H1 (cell line): ENCODE results near the gene FAR2. TPM values are rescaled to one million over a fixed set of nuclear protein-coding genes. Genes with fewer than 3 reads are reported as not detected.

ENCODE experiments used
- CTCF ChIA-PET: fragments of 300-600 bp; sonication (Branson Sonifier 250); formaldehyde crosslinking; loops from one replicate; lab custom pipeline; 2021; ENCODE audit not compliant: partially characterized antibody; lab: Charles Lee
- POLR2A ChIA-PET: fragments of 300-600 bp; sonication (Branson Sonifier 250); formaldehyde crosslinking; loops from one replicate; lab custom pipeline; 2021; ENCODE audit warnings: inconsistent platforms; ENCODE audit not compliant: partially characterized antibody; lab: Charles Lee
- DNase-seq, 2 experiments: peaks; one replicate each; pipeline versions ENCODE4 v3.0.0 to v3.0.0-alpha.2; 2010 to 2022; ENCODE audit warnings: low spot score in 2 of 2, low read depth in 1 of 2, mixed read lengths in 1 of 2
- FAIRE-seq: peaks from 2 replicates; lab custom pipeline; 2011; peaks lifted over from hg19 to GRCh38; lab: Jason Lieb, UNC
- H2AFZ ChIP-seq: 2 replicates; pipeline ENCODE4 v1.8.1; 2012; ENCODE audit warnings: low read length, inconsistent platforms
- H2AK5ac ChIP-seq: 2 replicates; pipeline ENCODE4 v1.6.1; 2013; ENCODE audit warnings: low read depth, low read length
- H2BK120ac ChIP-seq: replicated peaks from 2 replicates; pipeline ENCODE3; 2013; ENCODE audit warnings: low read depth, low read length, inconsistent platforms
- H2BK12ac ChIP-seq: 2 replicates; pipeline ENCODE4 v1.6.1; 2013; ENCODE audit warnings: low read depth, low read length
- H2BK15ac ChIP-seq: 2 replicates; pipeline ENCODE4 v1.6.1; 2013; ENCODE audit warnings: low read length
- H2BK20ac ChIP-seq: 2 replicates; pipeline ENCODE4 v1.6.1; 2013; ENCODE audit warnings: low read length
- H2BK5ac ChIP-seq: 2 replicates; pipeline ENCODE4 v1.6.1; 2013; ENCODE audit warnings: low read depth, low read length
- H3K14ac ChIP-seq: 2 replicates; pipeline ENCODE4 v1.6.1; 2013; ENCODE audit warnings: inconsistent platforms; ENCODE audit not compliant: insufficient read length
- H3K18ac ChIP-seq: 2 replicates; pipeline ENCODE4 v1.6.1; 2013; ENCODE audit warnings: low read length; ENCODE audit errors: extremely low read depth
- H3K23ac ChIP-seq: 2 replicates; pipeline ENCODE4 v1.6.1; 2013; ENCODE audit warnings: inconsistent platforms; ENCODE audit not compliant: insufficient read length
- H3K23me2 ChIP-seq: 2 replicates; pipeline ENCODE4 v1.6.1; 2013; ENCODE audit warnings: low read depth, low read length
- H3K27ac ChIP-seq: 2 replicates; pipeline ENCODE4 v1.6.1; 2011; ENCODE audit warnings: low read depth, low read length, inconsistent platforms
- H3K27me3 ChIP-seq, 4 experiments: replicated peaks in 1 of 4; 1 replicate in 1 of 4; 2 replicates in 3 of 4; pipeline versions ENCODE4 v1.6.1 to v1.8.1; 2011 to 2013; ENCODE audit warnings: low read length in 3 of 4, mild to moderate bottlenecking in 3 of 4, inconsistent platforms in 2 of 4, mixed read lengths in 2 of 4, moderate library complexity in 1 of 4; ENCODE audit not compliant: control insufficient read depth in 3 of 4, insufficient read depth in 3 of 4; ENCODE audit errors: extremely low read depth in 1 of 4
- H3K36me3 ChIP-seq, 4 experiments: 2 replicates each; pipeline versions ENCODE4 v1.6.1 to v1.8.1; 2011 to 2013; ENCODE audit warnings: mild to moderate bottlenecking in 4 of 4, low read length in 3 of 4, moderate library complexity in 2 of 4, control low read depth in 1 of 4, inconsistent platforms in 1 of 4; ENCODE audit not compliant: insufficient read depth in 4 of 4, control insufficient read depth in 2 of 4
- H3K4ac ChIP-seq: replicated peaks from 2 replicates; pipeline ENCODE3; 2013; ENCODE audit warnings: low read length, low read depth, mixed read lengths, inconsistent platforms; ENCODE audit not compliant: insufficient read length
- H3K4me1 ChIP-seq, 4 experiments: replicated peaks in 1 of 4; 1 replicate in 1 of 4; 2 replicates in 3 of 4; pipeline versions ENCODE4 v1.6.1 to v1.8.1; 2011 to 2013; ENCODE audit warnings: low read length in 3 of 4, inconsistent platforms in 2 of 4, mixed read lengths in 1 of 4; ENCODE audit not compliant: insufficient read depth in 4 of 4, control insufficient read depth in 3 of 4
- H3K4me2 ChIP-seq, 2 experiments: 2 replicates each; pipeline versions ENCODE4 v1.6.1 to v1.8.1; 2011 to 2013; ENCODE audit warnings: low read depth in 2 of 2, low read length in 2 of 2, control low read depth in 1 of 2, inconsistent platforms in 1 of 2, mild to moderate bottlenecking in 1 of 2; ENCODE audit not compliant: insufficient read depth in 1 of 2
- H3K4me3 ChIP-seq, 4 experiments: fragments of 200-600, 300-600 bp in 1 of 4; sonication (generic), shearing (Covaris generic), sonication (Bioruptor Twin) in 1 of 4; 2 replicates each; pipeline versions ENCODE4 v1.5.1 to v1.8.1; 2011 to 2016; ENCODE audit warnings: low read length in 4 of 4, low read depth in 3 of 4, control low read depth in 2 of 4, inconsistent platforms in 2 of 4, mild to moderate bottlenecking in 2 of 4, mixed read lengths in 1 of 4, moderate library complexity in 1 of 4; ENCODE audit not compliant: insufficient read depth in 2 of 4; ENCODE audit errors: extremely low read depth in 1 of 4
- H3K56ac ChIP-seq: replicated peaks from 2 replicates; pipeline ENCODE3; 2013; ENCODE audit warnings: low read depth, mild to moderate bottlenecking, mixed read lengths, low read length, inconsistent platforms; ENCODE audit not compliant: insufficient read length
- H3K79me1 ChIP-seq: 2 replicates; pipeline ENCODE4 v1.6.1; 2013; ENCODE audit warnings: low read depth, low read length, control low read depth
- H3K79me2 ChIP-seq, 2 experiments: 2 replicates each; pipeline versions ENCODE4 v1.6.1 to v1.8.1; 2012 to 2013; ENCODE audit warnings: low read length in 2 of 2, mild to moderate bottlenecking in 2 of 2, inconsistent platforms in 1 of 2; ENCODE audit not compliant: insufficient read depth in 2 of 2, control insufficient read depth in 1 of 2
- H3K9ac ChIP-seq, 4 experiments: replicated peaks in 1 of 4; 1 replicate in 1 of 4; 2 replicates in 3 of 4; pipeline versions ENCODE4 v1.6.1 to v1.8.1; 2011 to 2013; ENCODE audit warnings: low read depth in 3 of 4, low read length in 3 of 4, control low read depth in 2 of 4, mild to moderate bottlenecking in 2 of 4, moderate library complexity in 2 of 4, inconsistent platforms in 1 of 4; ENCODE audit errors: extremely low read depth in 1 of 4
- H3K9me3 ChIP-seq, 2 experiments: 2 replicates each; pipeline versions ENCODE4 v1.6.1 to v1.8.1; 2012 to 2013; ENCODE audit warnings: mild to moderate bottlenecking in 2 of 2, moderate library complexity in 2 of 2, control low read depth in 1 of 2, inconsistent platforms in 1 of 2, low read depth in 1 of 2, low read length in 1 of 2, mixed read lengths in 1 of 2; ENCODE audit not compliant: insufficient read depth in 2 of 2
- H4K20me1 ChIP-seq, 2 experiments: replicated peaks in 1 of 2; 2 replicates each; pipeline versions ENCODE3 to v1.8.1; 2011 to 2013; ENCODE audit warnings: inconsistent platforms in 2 of 2, low read length in 2 of 2, mild to moderate bottlenecking in 1 of 2; ENCODE audit not compliant: insufficient read depth in 2 of 2, control insufficient read depth in 1 of 2
- H4K5ac ChIP-seq: 2 replicates; pipeline ENCODE4 v1.6.1; 2013; ENCODE audit warnings: low read length, low read depth, mixed read lengths, inconsistent platforms; ENCODE audit not compliant: insufficient read length
- H4K8ac ChIP-seq: 2 replicates; pipeline ENCODE4 v1.8.0; 2013; ENCODE audit warnings: mild to moderate bottlenecking, moderate library complexity, low read length, inconsistent platforms; ENCODE audit not compliant: insufficient read depth; ENCODE audit errors: extremely low read depth
- H4K91ac ChIP-seq: replicated peaks from 2 replicates; pipeline ENCODE3; 2013; ENCODE audit warnings: low read length, mixed read lengths, inconsistent platforms; ENCODE audit not compliant: insufficient read length
- ATF2 ChIP-seq: IDR thresholded peaks from 2 replicates; pipeline ENCODE4 v1.6.1; 2012; ENCODE audit warnings: low read length, inconsistent platforms
- BCL11A ChIP-seq, 2 experiments: IDR thresholded peaks; one replicate each; pipeline ENCODE4 v1.6.1; 2011; ENCODE audit warnings: low read depth in 2 of 2, low read length in 2 of 2, mild to moderate bottlenecking in 2 of 2
- CHD1 ChIP-seq: IDR thresholded peaks from 2 replicates; pipeline ENCODE4 v1.6.1; 2012; ENCODE audit warnings: low read depth, low read length, improper control_type of control experiment
- CTCF ChIP-seq, 3 experiments: IDR thresholded peaks; 1 replicate in 2 of 3; 2 replicates in 1 of 3; pipeline versions ENCODE4 v1.5.1 to v1.6.1; 2011; ENCODE audit warnings: low read length in 3 of 3, mild to moderate bottlenecking in 3 of 3, inconsistent platforms in 2 of 3, low read depth in 1 of 3, moderate library complexity in 1 of 3; ENCODE audit not compliant: insufficient read depth in 1 of 3; ENCODE audit errors: control extremely low read depth in 1 of 3
- EZH2 ChIP-seq: fragments of 200-600 bp; sonication (generic); IDR thresholded peaks from 2 replicates; pipeline ENCODE4 v1.7.1; 2012; ENCODE audit warnings: low read depth, mild to moderate bottlenecking, moderate library complexity, low read length, inconsistent platforms; ENCODE audit not compliant: severe bottlenecking
- GABPA ChIP-seq: IDR thresholded peaks from 2 replicates; pipeline ENCODE4 v1.6.1; 2011; ENCODE audit warnings: mild to moderate bottlenecking, low read length, moderate library complexity, borderline replicate concordance; ENCODE audit not compliant: insufficient read depth
- KDM1A ChIP-seq: fragments of 200-600, 300-600 bp; sonication (generic); IDR thresholded peaks from 2 replicates; pipeline ENCODE4 v1.7.1; 2016; ENCODE audit warnings: mild to moderate bottlenecking, low read length, borderline replicate concordance
- KDM4A ChIP-seq: IDR thresholded peaks from one replicate; pipeline ENCODE4 v1.7.1; 2012; ENCODE audit warnings: low read depth, mild to moderate bottlenecking, moderate library complexity, low read length, inconsistent platforms; ENCODE audit not compliant: severe bottlenecking
- TCF12 ChIP-seq: IDR thresholded peaks from 2 replicates; pipeline ENCODE4 v1.6.1; 2011; ENCODE audit warnings: low read depth, mild to moderate bottlenecking, low read length
- ZNF274 ChIP-seq: IDR thresholded peaks from 2 replicates; pipeline ENCODE4 v1.7.0; 2012; ENCODE audit warnings: low read length, borderline replicate concordance; ENCODE audit errors: extremely low read depth
- polyA plus RNA-seq, 7 experiments: library from polyadenylated mRNA; depleted of rRNA in 3 of 7; stranded (reverse) in 5 of 7; unstranded in 2 of 7; fragments of >200 nt in 5 of 7; fragments of 200-250 nt in 2 of 7; gene quantifications; 1 replicate in 5 of 7; 2 replicates in 1 of 7; 4 replicates in 1 of 7; pipeline versions ENCODE4 v1.2.1 to v1.2.3, GENCODE V29; 2011 to 2013; ENCODE audit warnings: missing spikeins in 2 of 7, mixed read lengths in 2 of 7
- total RNA-seq: library from RNA; stranded (reverse); fragmentation: NEBNext Ultra II Directional; extraction: Animal tissue kit (Norgen Biotek cat#: 25700); gene quantifications from 2 replicates; pipeline ENCODE4 v1.2.1, GENCODE V29; 2021

FAR2 gene
- total and polyA plus RNA-seq, 2 of the 8 experiments (the other 6 are each of a cell fraction or from before 2014, with no cell fraction given): 24.0 to 24.1 TPM

GRCh38 chr12:29350080-29350479 lies 201.0 kb downstream of the FAR2 start:
- no peak overlapping the region for H2BK12ac ChIP-seq
- H2BK120ac ChIP-seq: no peak overlapping the region
- ChIA-PET POLR2A (no interaction called here), CTCF (no interaction called here)
- H3K56ac ChIP-seq: no peak overlapping the region
- H2BK5ac ChIP-seq: no peak overlapping the region
- no peak overlapping the region for H3K27ac ChIP-seq
- FAIRE-seq (no peak), DNase-seq (no peak)
- no peaks in the 10 kb centered on the region for H3K4me1 ChIP-seq
- H2AFZ ChIP-seq: no peak overlapping the region
- H2BK20ac ChIP-seq: no peak overlapping the region
- H3K27me3 ChIP-seq: no peaks in the 10 kb centered on the region
- H2BK15ac ChIP-seq: no peak overlapping the region
- H3K79me1 ChIP-seq: no peaks in the 10 kb centered on the region
- no peaks in the 10 kb centered on the region for H3K23me2 ChIP-seq
- no peaks in the 10 kb centered on the region for H3K79me2 ChIP-seq
- no peaks in the 10 kb centered on the region for H3K9me3 ChIP-seq
- no peak overlapping the region for H4K5ac ChIP-seq
- no peaks in the 10 kb centered on the region for H4K20me1 ChIP-seq
- no peak overlapping the region for H4K8ac ChIP-seq
- no peak overlapping the region for H3K23ac ChIP-seq
- no peak overlapping the region for H3K9ac ChIP-seq
- H2AK5ac ChIP-seq: no peak overlapping the region
- H3K14ac ChIP-seq: no peak overlapping the region
- no peak overlapping the region for H4K91ac ChIP-seq
- H3K4me3 ChIP-seq: no peak overlapping the region
- H3K4me2 ChIP-seq: no peak overlapping the region
- H3K18ac ChIP-seq: no peak overlapping the region
- peaks cover 0 to 20% (median 0%) of the 10 kb centered on the region in 4 experiments; a peak in 3 of 8 replicates for H3K36me3 ChIP-seq
- no peak overlapping the region for H3K4ac ChIP-seq
- TF ChIP-seq CTCF (IDR thresholded peaks at IDR 0.05; ENCODE audit: control extremely low read depth in 1 of 3, insufficient read depth in 1 of 3, low read depth in 1 of 3, low read length in 3 of 3) (no peak), EZH2 (no peak), KDM1A (no peak), ATF2 (no peak), KDM4A (no peak), CHD1 (no peak), ZNF274 (no peak), GABPA (no peak), TCF12 (no peak), BCL11A (IDR thresholded peaks at IDR 0.05; ENCODE audit: low read depth in 2 of 2, low read length in 2 of 2) (no peak)
